Stomach (tissue), 9 donors: ENCODE results near the gene LMX1A. TPM values are rescaled to one million over a fixed set of nuclear protein-coding genes. Genes with fewer than 3 reads are reported as not detected.
A peak's percentile ranks its signal among the peaks of the same experiment; 100 is the strongest.

Source experiments
- DNase-seq, 2 donors: peaks; one replicate each; pipeline versions ENCODE4 v3.0.0 to v3.0.0-alpha.2; 2013 to 2019
- H3K27ac ChIP-seq, 5 donors: fragments of 200-600 bp in 4 of 5; sonication (generic) in 4 of 5; one replicate each; pipeline ENCODE4 v1.5.1; 2013 to 2019; ENCODE audit warnings: mild to moderate bottlenecking in 1 of 5, moderate library complexity in 1 of 5
- H3K27me3 ChIP-seq, 3 donors: fragments of 200-600 bp; sonication (generic); one replicate each; pipeline ENCODE4 v1.5.1; 2017 to 2019; ENCODE audit warnings: mixed run types in 1 of 3
- H3K36me3 ChIP-seq, 4 donors: fragments of 200-600 bp; sonication (generic); 1 replicate in 3 of 4; 2 replicates in 1 of 4; pipeline ENCODE4 v1.5.1; 2016 to 2019
- H3K4me1 ChIP-seq, 4 donors: fragments of 200-600 bp; sonication (generic); one replicate each; pipeline ENCODE4 v1.5.1; 2016 to 2019
- H3K4me3 ChIP-seq, 4 donors: fragments of 200-600 bp; sonication (generic) in 3 of 4; one replicate each; pipeline ENCODE4 v1.5.1; 2016 to 2019; ENCODE audit warnings: mild to moderate bottlenecking in 1 of 4
- H3K9me3 ChIP-seq, 4 donors: fragments of 200-600 bp; sonication (generic); one replicate each; pipeline ENCODE4 v1.5.1; 2016 to 2019
- CTCF ChIP-seq, 7 experiments: fragments of 450-650 bp in 4 of 7; fragments of 200-600 bp in 3 of 7; sonication (generic) in 3 of 7; IDR thresholded peaks; one replicate each; pipeline ENCODE4 v1.5.1; 2016 to 2019; ENCODE audit warnings: antibody characterized with exemption in 7 of 7, control low read depth in 2 of 7, mild to moderate bottlenecking in 1 of 7
- EP300 ChIP-seq: sonication (generic); formaldehyde crosslinking; IDR thresholded peaks from one replicate; pipeline ENCODE4 v1.6.1; 2017; ENCODE audit warnings: antibody characterized with exemption
- POLR2A ChIP-seq, 4 donors: fragments of 450-650 bp; IDR thresholded peaks; one replicate each; pipeline ENCODE4 v1.6.1; 2016; ENCODE audit warnings: antibody characterized with exemption in 4 of 4, control low read depth in 2 of 4, mild to moderate bottlenecking in 1 of 4, moderate library complexity in 1 of 4
- POLR2AphosphoS5 ChIP-seq, 3 donors: sonication (generic); formaldehyde crosslinking; IDR thresholded peaks; one replicate each; pipeline ENCODE4 v1.6.1; 2016; ENCODE audit warnings: antibody characterized with exemption in 3 of 3
- WGBS, 5 donors: extraction: QIAGEN DNeasy Blood & Tissue Kit in 3 of 5; methylation state at CpG; one replicate each; pipeline versions ENCODE4 v1.1.5 to v1.1.7; 2013 to 2018; 5-methylcytosine and 5-hydroxymethylcytosine counted together
- intact Hi-C: fragments of 100-400 bp; cut with DNase I; formaldehyde crosslinking; loops from one replicate; pipeline ENCODE4 v1.15.1; 2023; ENCODE audit warnings: low total_unique reads
- polyA plus RNA-seq, 3 donors: library from polyadenylated mRNA; stranded (reverse); fragments of 200-250 nt; gene quantifications; one replicate each; pipeline ENCODE4 v1.2.3, GENCODE V29; 2013
- total RNA-seq, 5 donors: library from RNA; depleted of rRNA; stranded (reverse); fragments of >200 nt; gene quantifications; one replicate each; pipeline versions ENCODE4 v1.1.0 to v1.2.3, GENCODE V29; 2014 to 2016
- donor health status: healthy with polysubstance abuse.
- donor health status: Bipolar disorder and iron deficiency.
- donor health status: healthy.

Gene LMX1A
- total and polyA plus RNA-seq, 8 donors: not detected

GRCh38 chr1:165287329-165287728 lies 69.2 kb downstream of the LMX1A start:
- no peak overlapping the region for H3K4me3 ChIP-seq
- no peak for DNase-seq
- H3K27ac ChIP-seq: no peak overlapping the region
- H3K36me3 ChIP-seq: no peaks in the 10 kb centered on the region
- intact Hi-C loops: no loop called here
- H3K27me3 ChIP-seq: peaks cover 0 to 50% (median 9%) of the 10 kb centered on the region in 3 donors
- H3K4me1 ChIP-seq: peaks cover 0 to 14% (median 4%) of the 10 kb centered on the region in 4 donors
- TF ChIP-seq POLR2AphosphoS5 (IDR thresholded peaks at IDR 0.05) (no peak), POLR2A (IDR thresholded peaks at IDR 0.05) (no peak), EP300 (no peak), CTCF (IDR thresholded peaks at IDR 0.05) (no peak)
- H3K9me3 ChIP-seq: no peaks in the 10 kb centered on the region
- 76 to 90% (median 82%) methylated on average over 3 of the region's 3 CpGs for WGBS, 5 donors

- no peak for TF ChIP-seq EP300
- no peak for TF ChIP-seq CTCF (IDR thresholded peaks at IDR 0.05)
- no peak for TF ChIP-seq POLR2A (IDR thresholded peaks at IDR 0.05)
- TF ChIP-seq POLR2AphosphoS5 (IDR thresholded peaks at IDR 0.05): no peak
- Histone ChIP-seq H3K27me3 (peaks cover 0 to 51% (median 9%) of the 10 kb centered on the region in 3 donors), H3K27ac (no peak overlapping the region), H3K9me3 (no peaks in the 10 kb centered on the region), H3K36me3 (no peaks in the 10 kb centered on the region), H3K4me1 (peaks cover 0 to 14% (median 4%) of the 10 kb centered on the region in 4 donors), H3K4me3 (no peak overlapping the region)
- intact Hi-C loops: no loop called here
- 50 to 64% (median 58%) methylated on average over 10 of the region's 10 CpGs for WGBS, 5 donors
- peak in 1 of 2 donors; percentile 13 for DNase-seq
Measured at GRCh38 chr1:165284454-165284853, 72.1 kb downstream of the LMX1A start.

- H3K27ac ChIP-seq: no peak overlapping the region
- no peaks in the 10 kb centered on the region for H3K9me3 ChIP-seq
- TF ChIP-seq POLR2AphosphoS5 (IDR thresholded peaks at IDR 0.05): no peak
- TF ChIP-seq POLR2A (IDR thresholded peaks at IDR 0.05): no peak
- no peak for TF ChIP-seq EP300
- no peak for TF ChIP-seq CTCF (IDR thresholded peaks at IDR 0.05)
- H3K4me3 ChIP-seq: no peak overlapping the region
- intact Hi-C loops: no loop called here
- H3K4me1 ChIP-seq: no peaks in the 10 kb centered on the region
- 46 to 68% (median 54%) methylated on average over 3 of the region's 3 CpGs for WGBS, 5 donors
- H3K27me3 ChIP-seq: peaks cover 0 to 39% (median 5%) of the 10 kb centered on the region in 3 donors
- no peak for DNase-seq
- no peaks in the 10 kb centered on the region for H3K36me3 ChIP-seq
Measured at GRCh38 chr1:165281207-165281901, 75.2 kb downstream of the LMX1A start.

GRCh38 chr1:165279882-165280281 lies 76.6 kb downstream of the LMX1A start:
- WGBS, 5 donors: 35 to 45% (median 38%) methylated on average over 9 of the region's 9 CpGs
- Histone ChIP-seq H3K27ac (no peak overlapping the region), H3K4me1 (no peaks in the 10 kb centered on the region), H3K4me3 (no peak overlapping the region), H3K27me3 (peaks cover 0 to 33% (median 5%) of the 10 kb centered on the region in 3 donors), H3K9me3 (no peaks in the 10 kb centered on the region), H3K36me3 (no peaks in the 10 kb centered on the region)
- DNase-seq: no peak
- TF ChIP-seq EP300 (no peak), POLR2AphosphoS5 (IDR thresholded peaks at IDR 0.05) (no peak), POLR2A (IDR thresholded peaks at IDR 0.05) (no peak), CTCF (IDR thresholded peaks at IDR 0.05) (no peak)
- intact Hi-C loops: no loop called here
